Ureter (tissue), 1 donor: ENCODE measurements around the gene EHBP1. TPM values are rescaled to one million over a fixed set of nuclear protein-coding genes. Genes with fewer than 3 reads are reported as not detected.

Experiments used
- DNase-seq: peaks from one replicate; pipeline ENCODE4 v3.0.0-alpha.2; 2020; ENCODE audit warnings: low spot score
- total RNA-seq: library from RNA; stranded (reverse); gene quantifications from one replicate; pipeline ENCODE4 v1.2.4, GENCODE V29; 2023
- donor health status: DM: yes; HTN: yes; CAD: no.

EHBP1 gene
- total RNA-seq, 1 donor from 2014 or later: 62.2 TPM

- DNase-seq: no peak
Observed at GRCh38 chr2:62958206-62958605, 252.7 kb downstream of the EHBP1 start.

DNA sequence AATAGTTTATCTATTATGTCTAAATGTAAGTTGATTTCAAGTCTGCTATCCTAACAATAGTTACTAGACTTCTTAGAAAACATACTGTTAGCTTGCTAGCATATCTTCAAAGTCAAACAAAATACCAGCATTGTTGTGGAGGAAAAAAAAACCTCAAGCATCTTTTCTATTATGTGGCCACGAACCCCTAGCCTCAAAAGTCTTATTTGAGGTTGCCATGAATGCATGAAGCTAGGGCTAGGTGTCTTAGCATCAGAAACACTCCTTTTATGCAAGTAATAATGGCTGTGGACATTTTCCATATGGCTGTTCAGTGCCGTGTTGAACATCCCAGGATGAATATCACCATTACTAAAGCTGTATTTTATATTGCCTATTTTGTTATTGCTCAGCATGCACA lies 258.5 kb downstream of the EHBP1 start:
- DNase-seq: no peak

GRCh38 chr2:62964671-62965070 lies 259.2 kb downstream of the EHBP1 start:
- no peak for DNase-seq

DNA sequence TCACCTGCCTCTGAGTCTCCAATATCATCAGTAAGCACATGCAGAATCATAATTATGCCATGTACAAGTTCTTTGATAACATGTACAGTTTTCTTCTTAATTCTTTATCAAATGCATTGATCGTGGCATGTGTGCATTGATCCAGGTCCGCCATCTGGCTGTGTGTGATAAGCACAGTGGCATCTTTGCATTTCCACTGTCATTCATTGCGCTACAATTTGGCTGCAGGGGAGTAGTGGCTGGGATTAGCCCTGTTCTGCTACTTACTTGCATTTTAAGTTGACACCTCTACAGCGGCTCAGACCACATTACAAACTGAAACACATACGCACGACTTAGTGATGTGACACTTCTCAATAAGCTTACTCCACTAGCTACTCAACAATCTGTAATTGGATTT lies 261.5 kb downstream of the EHBP1 start:
- no peak for DNase-seq

- no peak for DNase-seq
Observed at GRCh38 chr2:62968168-62968567, 262.7 kb downstream of the EHBP1 start.

DNA sequence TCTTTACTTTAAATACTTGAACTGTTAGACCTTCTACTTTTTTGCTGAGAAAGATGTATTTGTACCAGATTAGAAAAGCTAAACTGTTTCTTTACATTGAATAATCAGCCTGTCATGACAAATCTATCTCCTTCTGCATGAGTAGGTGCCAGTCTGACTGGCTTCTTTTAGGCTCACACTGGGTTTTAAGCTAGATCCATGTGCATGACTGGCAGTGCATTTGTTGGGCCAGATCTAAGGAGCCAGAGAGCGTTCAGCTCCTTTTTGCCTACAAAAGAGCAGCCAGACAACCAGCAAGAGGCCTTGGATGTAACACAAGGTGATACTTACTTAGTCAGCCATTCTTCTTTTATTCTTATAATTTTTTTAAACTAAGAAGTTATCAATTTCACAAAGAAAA lies 263.2 kb downstream of the EHBP1 start:
- no peak for DNase-seq

DNA sequence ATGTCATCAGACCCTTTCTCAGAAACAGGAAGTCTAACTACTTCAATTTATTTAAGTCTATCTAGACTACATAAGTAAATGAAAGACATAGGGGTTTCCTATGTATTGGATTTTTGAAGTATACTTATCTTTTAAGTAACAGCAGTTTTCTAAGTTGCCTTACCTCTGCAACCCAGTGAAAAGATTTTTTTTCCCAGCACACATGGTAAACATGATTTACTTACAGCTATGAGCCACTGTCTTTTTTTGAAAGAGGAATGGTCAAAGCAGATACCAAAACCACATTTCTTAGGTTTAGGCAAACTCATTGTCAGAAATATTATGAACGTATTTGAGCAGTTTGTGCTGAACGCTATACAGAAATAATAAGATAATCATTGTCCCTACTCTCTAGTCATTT lies 266.4 kb downstream of the EHBP1 start:
- no peak for DNase-seq

- DNase-seq: no peak
Observed at GRCh38 chr2:62972601-62973000, 267.1 kb downstream of the EHBP1 start.

- no peak for DNase-seq
Observed at GRCh38 chr2:62974999-62975398, 269.5 kb downstream of the EHBP1 start.

DNA sequence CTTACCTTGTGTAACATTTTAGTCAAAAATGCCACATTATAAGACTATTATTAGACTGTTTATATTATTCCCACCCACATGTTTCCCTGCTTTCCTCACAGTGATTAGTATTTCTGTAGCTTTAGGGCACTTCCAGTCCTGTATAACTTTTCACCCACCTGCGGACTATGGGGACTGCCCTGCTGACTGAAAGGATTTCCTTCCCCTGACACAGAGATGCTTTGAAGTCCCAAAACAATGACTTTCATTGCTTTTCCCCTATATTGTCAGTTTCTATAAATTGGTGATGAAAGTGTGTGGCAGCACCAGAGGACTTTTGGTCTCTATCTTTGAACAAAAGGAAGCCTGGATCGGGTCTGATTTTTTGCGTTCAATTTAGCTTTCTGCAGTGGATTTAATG lies 286.1 kb downstream of the EHBP1 start:
- DNase-seq: no peak

DNA sequence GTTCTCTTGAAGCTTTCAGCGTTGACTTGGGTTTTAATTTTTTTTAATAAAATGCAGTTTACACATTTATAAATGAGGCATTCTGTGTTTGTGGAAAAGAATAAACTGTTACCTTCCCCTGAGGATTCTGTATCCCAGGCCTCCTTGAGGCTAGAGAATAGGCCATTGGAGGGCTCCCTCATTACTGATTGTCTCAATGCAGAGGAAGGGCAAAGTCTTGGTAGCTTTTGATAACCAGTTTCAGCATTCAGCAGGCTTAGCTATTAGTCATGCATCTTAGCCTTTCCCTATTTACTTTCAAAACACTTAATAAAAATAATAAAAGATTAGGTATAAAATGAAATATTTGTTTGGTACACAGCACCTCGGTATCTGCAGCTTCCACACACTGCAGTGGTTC lies 287.0 kb downstream of the EHBP1 start:
- no peak for DNase-seq

- no peak for DNase-seq
Observed at GRCh38 chr2:62994206-62994605, 288.7 kb downstream of the EHBP1 start.

- DNase-seq: no peak
Observed at GRCh38 chr2:62996534-62997186, 291.1 kb downstream of the EHBP1 start.

DNA sequence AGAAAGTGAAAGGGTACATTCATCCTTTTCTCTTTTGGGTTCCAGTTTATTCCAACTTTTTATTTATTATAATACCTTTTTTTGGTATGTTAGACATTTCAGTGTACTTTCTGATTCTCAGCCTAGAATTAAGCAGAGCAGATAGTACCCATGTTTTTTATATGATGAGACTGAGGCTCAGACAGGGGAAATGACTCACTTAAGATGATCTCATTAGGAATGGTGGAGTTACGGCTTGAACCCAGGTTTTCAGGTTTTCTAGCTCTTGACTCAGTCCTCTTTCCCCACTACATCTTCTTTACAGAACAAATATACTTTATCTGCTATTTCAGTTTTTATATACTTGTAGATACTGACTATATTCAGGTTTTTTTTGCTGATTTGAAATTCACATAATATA lies 293.4 kb downstream of the EHBP1 start:
- DNase-seq: no peak

DNA sequence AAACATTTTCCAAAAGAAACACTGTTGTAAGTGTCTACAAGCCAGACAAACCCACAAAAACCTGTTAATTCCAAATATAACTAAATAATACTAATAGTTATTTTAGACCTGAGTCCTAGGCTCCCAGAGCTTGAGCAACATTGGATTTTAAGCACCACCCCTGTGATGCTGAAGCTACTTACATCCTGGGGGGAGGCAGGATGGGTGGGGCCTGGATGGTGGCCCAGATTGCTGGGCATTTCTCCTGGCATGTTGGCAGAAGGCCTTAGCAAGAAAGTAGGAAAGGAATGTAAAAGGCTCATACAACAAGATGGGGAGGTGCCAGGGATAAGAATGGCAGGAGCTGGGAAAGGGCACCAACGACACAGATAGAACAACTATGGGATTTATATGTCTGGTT lies 294.4 kb downstream of the EHBP1 start:
- no peak for DNase-seq

- DNase-seq: no peak
Observed at GRCh38 chr2:63000801-63001200, 295.3 kb downstream of the EHBP1 start.

DNA sequence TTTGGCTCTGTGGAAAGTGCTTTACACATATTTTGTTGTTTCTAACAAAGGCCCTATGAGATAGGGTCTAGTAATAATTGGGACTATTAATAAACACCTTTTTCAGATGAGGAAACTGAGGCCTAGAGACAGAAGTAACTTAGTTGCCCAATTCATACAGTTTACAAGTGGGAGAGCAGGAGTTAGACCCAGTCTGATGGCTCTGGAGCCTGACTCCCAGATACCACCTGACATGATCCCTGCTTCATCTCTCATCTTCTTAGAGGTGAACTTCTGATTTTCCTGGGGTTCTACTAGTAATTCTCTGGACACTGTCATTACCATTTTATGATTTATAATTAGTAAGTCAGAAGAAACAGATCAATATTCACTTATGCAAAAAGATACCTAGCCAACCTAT lies 296.1 kb downstream of the EHBP1 start:
- no peak for DNase-seq

DNA sequence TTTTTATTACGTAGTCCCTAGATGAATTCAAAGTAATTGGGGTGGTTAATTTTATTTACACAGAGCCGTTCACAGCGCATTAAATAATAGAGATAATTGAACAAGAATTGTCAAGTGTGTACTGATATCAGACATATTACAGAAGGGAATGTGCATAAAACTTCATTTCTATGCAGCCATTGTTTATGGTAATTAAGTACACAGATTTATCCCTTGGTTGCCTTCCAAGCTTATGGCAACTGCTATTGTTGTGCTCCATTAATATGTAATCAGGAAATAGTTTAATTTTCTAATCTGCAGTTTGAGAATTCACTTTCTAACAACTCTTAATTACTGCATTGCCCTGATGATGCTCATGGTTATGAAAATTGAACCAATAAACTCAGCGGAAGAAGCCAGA lies 297.8 kb downstream of the EHBP1 start:
- DNase-seq: no peak

DNA sequence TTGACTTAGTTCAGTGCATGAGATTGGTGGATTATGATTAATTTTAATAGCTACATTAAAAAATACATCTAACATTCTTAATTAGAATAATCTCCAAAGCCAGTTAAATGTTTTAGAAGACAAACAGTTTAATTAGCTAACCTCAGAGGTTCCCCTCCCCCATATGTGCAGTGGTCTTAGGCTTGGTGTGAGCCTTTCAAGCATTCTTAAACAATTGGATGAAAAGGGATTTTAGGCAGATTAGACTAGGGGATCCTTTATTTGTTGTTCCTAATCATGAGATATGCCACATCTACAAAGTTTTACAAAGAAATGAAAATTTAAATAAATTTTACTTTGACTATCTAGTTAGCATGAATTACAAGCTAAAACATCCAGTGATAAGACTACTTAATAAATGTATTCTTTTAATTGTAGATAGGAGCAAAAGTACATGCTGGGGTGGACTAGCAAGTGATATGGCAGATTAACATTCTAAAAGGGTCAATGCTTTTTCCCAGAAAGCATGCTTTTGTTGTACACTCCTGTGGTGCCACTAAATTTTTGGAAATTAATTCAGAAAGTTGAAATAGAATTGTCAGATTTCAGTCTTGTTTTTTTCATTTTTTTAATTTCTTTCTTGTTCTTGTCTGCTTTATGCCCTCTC lies 302.4 kb downstream of the EHBP1 start:
- no peak for DNase-seq

GRCh38 chr2:63008838-63009237 lies 303.3 kb downstream of the EHBP1 start:
- DNase-seq: no peak

DNA sequence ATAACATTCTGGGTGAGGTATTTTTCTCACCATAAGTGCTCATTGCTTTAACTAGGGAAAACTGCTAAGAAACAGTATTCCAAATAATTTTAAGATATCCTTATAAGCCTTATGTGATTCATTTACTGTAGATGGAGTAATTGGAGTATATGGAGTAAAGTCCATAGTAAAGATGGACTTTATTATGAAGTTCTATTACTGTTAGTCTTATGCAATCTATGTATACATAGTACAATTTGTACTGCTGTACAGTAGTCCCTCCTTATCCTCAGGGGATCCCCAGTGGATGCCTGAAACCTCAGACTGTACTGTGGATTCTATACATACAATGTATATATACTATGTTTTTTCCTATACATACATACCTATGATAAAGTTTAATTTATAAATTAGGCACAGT lies 304.0 kb downstream of the EHBP1 start:
- DNase-seq: no peak

- no peak for DNase-seq
Observed at GRCh38 chr2:63012541-63012940, 307.0 kb downstream of the EHBP1 start.

DNA sequence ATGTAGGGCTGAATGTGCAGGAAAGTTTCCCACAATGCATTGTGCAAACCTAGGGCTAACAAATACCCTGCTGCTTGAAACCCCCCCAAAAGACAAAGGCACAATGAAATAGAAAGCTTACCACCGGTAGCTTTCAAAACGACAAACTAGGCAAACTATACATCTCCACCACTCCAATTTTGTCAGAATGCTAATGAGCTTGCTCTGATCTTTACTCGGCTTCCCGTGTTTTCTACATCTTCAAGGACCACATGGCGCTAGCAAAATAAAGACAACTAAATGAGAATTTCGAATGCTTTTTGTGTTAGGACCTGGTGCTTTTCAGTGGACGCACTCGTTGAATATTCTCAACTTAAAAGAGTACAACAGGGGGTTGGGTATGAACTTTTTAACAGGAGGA lies 307.9 kb downstream of the EHBP1 start:
- DNase-seq: no peak

- no peak for DNase-seq
Observed at GRCh38 chr2:63015389-63015788, 309.9 kb downstream of the EHBP1 start.
